ENCODE results near the gene ENPP1. TPM values are rescaled to one million over a fixed set of nuclear protein-coding genes. Genes with fewer than 3 reads are reported as not detected.

ENPP1 gene
- total RNA-seq, 1 experiment from 2014 or later, result 6.5 TPM

DNA sequence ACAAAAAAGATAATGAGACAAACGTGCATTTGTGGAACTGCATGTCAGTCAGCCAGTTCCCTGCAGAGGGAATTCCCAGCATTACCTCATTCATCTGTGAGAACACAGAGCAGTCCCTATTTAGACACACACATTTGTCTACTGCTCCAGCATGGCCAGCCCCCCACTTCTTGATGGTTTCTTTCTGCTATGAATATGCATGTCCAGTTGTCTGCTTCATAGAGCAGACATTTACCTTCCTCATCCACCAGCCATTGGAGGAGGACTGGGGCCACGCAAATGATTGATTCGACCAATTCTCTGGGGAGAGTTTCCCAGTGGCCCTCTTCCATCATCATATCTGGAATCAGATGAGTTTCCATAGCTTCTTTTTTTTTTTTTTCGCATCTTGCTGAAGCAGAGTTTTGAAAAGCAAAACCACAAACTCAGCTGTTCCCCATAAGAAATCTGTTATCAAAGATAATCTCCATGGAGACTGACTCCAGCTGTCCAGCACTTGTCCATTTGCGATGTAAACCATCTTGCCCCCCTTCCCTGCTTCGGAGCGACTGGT, 11.8 kb downstream of the ENPP1 start (continued):
- TF ChIP-seq, protein P1, sequence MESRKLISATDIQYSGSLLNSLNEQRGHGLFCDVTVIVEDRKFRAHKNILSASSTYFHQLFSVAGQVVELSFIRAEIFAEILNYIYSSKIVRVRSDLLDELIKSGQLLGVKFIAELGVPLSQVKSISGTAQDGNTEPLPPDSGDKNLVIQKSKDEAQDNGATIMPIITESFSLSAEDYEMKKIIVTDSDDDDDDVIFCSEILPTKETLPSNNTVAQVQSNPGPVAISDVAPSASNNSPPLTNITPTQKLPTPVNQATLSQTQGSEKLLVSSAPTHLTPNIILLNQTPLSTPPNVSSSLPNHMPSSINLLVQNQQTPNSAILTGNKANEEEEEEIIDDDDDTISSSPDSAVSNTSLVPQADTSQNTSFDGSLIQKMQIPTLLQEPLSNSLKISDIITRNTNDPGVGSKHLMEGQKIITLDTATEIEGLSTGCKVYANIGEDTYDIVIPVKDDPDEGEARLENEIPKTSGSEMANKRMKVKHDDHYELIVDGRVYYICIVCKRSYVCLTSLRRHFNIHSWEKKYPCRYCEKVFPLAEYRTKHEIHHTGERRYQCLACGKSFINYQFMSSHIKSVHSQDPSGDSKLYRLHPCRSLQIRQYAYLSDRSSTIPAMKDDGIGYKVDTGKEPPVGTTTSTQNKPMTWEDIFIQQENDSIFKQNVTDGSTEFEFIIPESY (IDR thresholded peaks at IDR 0.05; ENCODE audit: extremely low read depth, insufficient replicate concordance, low read length), result no peak
- no peak for TF ChIP-seq SRF (IDR thresholded peaks at IDR 0.05; ENCODE audit: low read depth)

DNA sequence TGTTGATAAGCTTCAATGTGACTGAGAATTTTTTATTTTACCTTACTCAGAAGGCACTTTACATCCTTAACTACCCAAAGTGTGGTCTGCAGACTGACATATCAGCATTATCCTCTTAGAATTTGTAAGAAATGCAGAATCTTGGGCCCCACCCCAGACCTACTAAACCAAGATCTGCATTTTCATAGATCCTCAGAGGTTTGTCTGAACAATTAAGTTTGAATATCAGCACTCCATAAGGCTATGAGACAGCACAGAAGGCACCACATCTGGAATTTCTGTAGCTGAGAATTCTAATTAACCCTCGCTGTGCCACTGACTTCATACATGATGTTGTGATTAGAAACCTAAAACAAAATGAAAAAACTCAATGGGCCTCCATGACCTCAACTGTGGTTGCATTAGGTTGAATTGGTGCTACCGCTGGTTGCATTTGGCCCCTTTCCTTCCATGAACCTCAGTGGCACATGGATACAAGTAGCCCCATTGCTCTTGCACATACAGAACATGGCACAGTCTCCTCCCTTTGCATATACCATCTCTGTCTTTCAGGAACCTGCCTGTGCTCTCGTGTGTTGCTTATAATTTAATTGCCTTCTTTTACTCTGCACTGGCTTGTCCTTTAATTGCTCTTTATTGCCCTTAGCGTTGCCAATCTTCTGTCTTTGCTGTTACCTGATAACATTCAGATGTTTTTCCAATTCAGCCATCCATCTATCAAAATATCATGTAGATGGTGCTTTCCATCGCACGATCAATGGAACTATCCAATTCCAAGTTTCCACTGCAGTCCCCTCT, 13.4 kb downstream of the ENPP1 start:
- Histone ChIP-seq H3K4me3 (replicated peaks in 1 of 2; ENCODE audit: low read depth in 1 of 2, low read length in 2 of 2) (no peak overlapping the region), H3K27ac (ENCODE audit: low read depth, low read length) (no peak overlapping the region), H3K4me1 (ENCODE audit: control insufficient read depth in 1 of 2, insufficient read depth in 2 of 2, low read length in 2 of 2) (0 out of 4 replicates have a peak, but pooled peaks cover 0 to 3% of the 10 kb centered on the region in 2 experiments), H3K36me3 (ENCODE audit: control insufficient read depth in 1 of 2, insufficient read depth in 2 of 2, low read length in 2 of 2) (no peaks in the 10 kb centered on the region), H3K9me3 (ENCODE audit: control insufficient read depth in 1 of 2, insufficient read depth in 1 of 2, low read depth in 1 of 2, low read length in 2 of 2) (no peaks in the 10 kb centered on the region), H3K4me2 (ENCODE audit: low read length) (no peak overlapping the region), H3K79me2 (ENCODE audit: insufficient read depth, low read length) (no peaks in the 10 kb centered on the region), H3K9ac (ENCODE audit: low read length) (no peak overlapping the region), H4K20me1 (ENCODE audit: insufficient read depth) (no peaks in the 10 kb centered on the region), H3K9me2 (ENCODE audit: insufficient read depth) (no peaks in the 10 kb centered on the region), H2AFZ (ENCODE audit: low read depth, low read length, poor library complexity, severe bottlenecking) (no peak overlapping the region), H3K27me3 (ENCODE audit: insufficient read depth, low read length) (no peaks in the 10 kb centered on the region)
- ATAC-seq (no peak), DNase-seq (ENCODE audit: low read depth, low spot score) (no peak)
- TF ChIP-seq YY1 (IDR thresholded peaks at IDR 0.05; ENCODE audit: extremely low read depth, insufficient replicate concordance, low read depth, low read length), result no peak
- CTCF ChIA-PET, result no interaction called here
- intact Hi-C loops (cut with micrococcal nuclease), result no loop called here
- POLR2A ChIA-PET, result no interaction called here
- no TSS peak for BruUV-seq (replicated peaks)
- RAD21 ChIA-PET (ENCODE audit: low non-redundant PET in 1 of 2, low total read pairs in 2 of 2, uncharacterized antibody in 2 of 2, unreplicated experiment in 2 of 2), result no interaction called here

Measured in HCT116 (cell line).